SU-DHL-6 (cell line): ENCODE data around the gene MROH2A.

Experiments used
- H2AFZ ChIP-seq: fragments of 200-600 bp; sonication (generic); 2 replicates; pipeline ENCODE4 v1.6.1; 2014; ENCODE audit warnings: low read depth, mild to moderate bottlenecking, moderate library complexity, mixed read lengths, antibody characterized with exemption, low read length; ENCODE audit not compliant: severe bottlenecking
- H3F3A ChIP-seq: fragments of 200-600 bp; shearing (Covaris generic); 2 replicates; pipeline ENCODE4 v1.6.0; 2016; ENCODE audit warnings: antibody characterized with exemption, mild to moderate bottlenecking; ENCODE audit not compliant: insufficient read depth
- H3K27ac ChIP-seq: fragments of 200-600 bp; sonication (generic); 2 replicates; pipeline ENCODE4 v1.5.1; 2016; ENCODE audit warnings: low read depth, mild to moderate bottlenecking, low read length, moderate library complexity, mixed read lengths
- H3K27me3 ChIP-seq: fragments of 200-600 bp; sonication (generic), shearing (Covaris generic); 2 replicates; pipeline ENCODE4 v1.6.0; 2014; ENCODE audit warnings: mild to moderate bottlenecking, low read length
- H3K36me3 ChIP-seq: fragments of 200-600 bp; sonication (generic); 2 replicates; pipeline ENCODE4 v1.6.1; 2014; ENCODE audit warnings: mild to moderate bottlenecking, low read length, mixed read lengths
- H3K4me2 ChIP-seq: fragments of 300-600, 200-600 bp; shearing (Covaris generic), sonication (generic); 2 replicates; pipeline ENCODE4 v1.6.0; 2014; ENCODE audit warnings: low read length, low read depth, mild to moderate bottlenecking; ENCODE audit not compliant: poor library complexity, severe bottlenecking
- H3K4me3 ChIP-seq: fragments of 200-600 bp; sonication (generic); 2 replicates; pipeline ENCODE4 v1.5.1; 2014; ENCODE audit warnings: antibody characterized with exemption, low read length, mild to moderate bottlenecking, mixed read lengths; ENCODE audit not compliant: insufficient read depth, poor library complexity, severe bottlenecking
- H3K79me2 ChIP-seq: fragments of 200-600 bp; sonication (generic); 2 replicates; pipeline ENCODE4 v1.6.1; 2014; ENCODE audit warnings: mild to moderate bottlenecking, low read length, moderate library complexity; ENCODE audit not compliant: insufficient read depth
- H3K9ac ChIP-seq: fragments of 200-600 bp; sonication (generic); 2 replicates; pipeline ENCODE4 v1.7.0; 2014; ENCODE audit warnings: mild to moderate bottlenecking, low read length
- H3K9me2 ChIP-seq: fragments of 200-600 bp; sonication (generic); replicated peaks from 2 replicates; pipeline ENCODE4 v1.6.1; 2014; ENCODE audit warnings: low read length; ENCODE audit not compliant: insufficient read depth
- H3K9me3 ChIP-seq: fragments of 200-600 bp; sonication (generic); 2 replicates; pipeline ENCODE4 v1.6.1; 2014; ENCODE audit warnings: low read length, mixed read lengths; ENCODE audit not compliant: insufficient read depth
- H4K20me1 ChIP-seq: fragments of 200-600 bp; sonication (generic); 2 replicates; pipeline ENCODE4 v1.6.1; 2014; ENCODE audit warnings: low read depth, mild to moderate bottlenecking, antibody characterized with exemption, low read length, moderate library complexity, mixed read lengths
- CTCF ChIP-seq: fragments of 200-600 bp; sonication (generic); IDR thresholded peaks from one replicate; pipeline ENCODE4 v1.5.1; 2017; ENCODE audit warnings: antibody characterized with exemption, mild to moderate bottlenecking, low read length, moderate library complexity; ENCODE audit not compliant: insufficient read depth, poor library complexity, severe bottlenecking
- EZH2phosphoT487 ChIP-seq: fragments of 200-600 bp; sonication (generic), shearing (Covaris generic); conservative IDR thresholded peaks from 2 replicates; pipeline ENCODE4 v1.6.1; 2018; ENCODE audit warnings: mild to moderate bottlenecking, antibody characterized with exemption, low read length, moderate library complexity, mixed read lengths

MROH2A gene

GRCh38 chr2:233799087-233799665, 21.0 kb downstream of the MROH2A start:
- H3K36me3 ChIP-seq: no peaks in the 10 kb centered on the region
- no peaks in the 10 kb centered on the region for H3K79me2 ChIP-seq
- TF ChIP-seq CTCF (no peak), EZH2phosphoT487 (no peak)
- H3K4me3 ChIP-seq: no peak overlapping the region
- H3K27me3 ChIP-seq: no peaks in the 10 kb centered on the region
- no peak overlapping the region for H2AFZ ChIP-seq
- H3K9me2 ChIP-seq: no peaks in the 10 kb centered on the region
- H3K4me2 ChIP-seq: no peak overlapping the region
- no peaks in the 10 kb centered on the region for H4K20me1 ChIP-seq
- H3F3A ChIP-seq: no peaks in the 10 kb centered on the region
- H3K9me3 ChIP-seq: no peaks in the 10 kb centered on the region
- no peak overlapping the region for H3K27ac ChIP-seq
- no peak overlapping the region for H3K9ac ChIP-seq

- Histone ChIP-seq H3K9me2 (no peaks in the 10 kb centered on the region), H3K4me2 (no peak overlapping the region), H4K20me1 (no peaks in the 10 kb centered on the region), H3K36me3 (no peaks in the 10 kb centered on the region), H3K9me3 (no peaks in the 10 kb centered on the region), H3F3A (no peaks in the 10 kb centered on the region), H3K9ac (no peak overlapping the region), H3K4me3 (no peak overlapping the region), H2AFZ (no peak overlapping the region), H3K27me3 (no peaks in the 10 kb centered on the region), H3K27ac (no peak overlapping the region), H3K79me2 (no peaks in the 10 kb centered on the region)
- TF ChIP-seq EZH2phosphoT487 (no peak), CTCF (no peak)
Observed at GRCh38 chr2:233799716-233800115, 21.6 kb downstream of the MROH2A start.

DNA sequence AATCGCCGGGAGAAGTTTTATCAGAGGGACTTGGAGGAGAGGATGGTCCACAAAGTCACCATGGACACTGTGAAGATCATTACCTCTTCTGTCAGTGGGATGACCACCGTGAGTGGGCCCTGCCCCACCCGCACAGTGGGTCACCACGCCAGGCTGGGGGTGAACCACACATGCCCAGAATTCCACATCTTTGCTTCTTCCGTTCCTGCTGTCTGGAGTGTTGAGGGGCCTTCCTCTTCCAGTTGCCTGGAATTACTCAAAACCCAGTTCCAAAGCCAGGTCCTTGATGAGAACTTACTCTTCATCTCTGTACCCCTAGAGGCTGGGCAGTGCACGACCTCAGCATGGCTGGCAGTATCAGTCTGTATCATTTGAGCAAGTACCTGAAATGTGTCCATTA, 22.1 kb downstream of the MROH2A start:
- H3F3A ChIP-seq: no peaks in the 10 kb centered on the region
- no peak overlapping the region for H3K27ac ChIP-seq
- no peak overlapping the region for H3K9ac ChIP-seq
- H3K9me3 ChIP-seq: no peaks in the 10 kb centered on the region
- H3K4me2 ChIP-seq: no peak overlapping the region
- no peaks in the 10 kb centered on the region for H3K9me2 ChIP-seq
- H3K27me3 ChIP-seq: no peaks in the 10 kb centered on the region
- no peaks in the 10 kb centered on the region for H3K36me3 ChIP-seq
- H3K79me2 ChIP-seq: no peaks in the 10 kb centered on the region
- H2AFZ ChIP-seq: no peak overlapping the region
- no peaks in the 10 kb centered on the region for H4K20me1 ChIP-seq
- TF ChIP-seq EZH2phosphoT487: no peak
- no peak for TF ChIP-seq CTCF
- no peak overlapping the region for H3K4me3 ChIP-seq
